HepG2 (cell line): Measurements from ENCODE around the gene KRTCAP3. TPM values are rescaled to one million over a fixed set of nuclear protein-coding genes. Genes with fewer than 3 reads are reported as not detected.

Experiments used
- AKNA ChIP-seq: sonication (generic); formaldehyde crosslinking; IDR thresholded peaks from 2 replicates; pipeline ENCODE4 v1.4.0; 2020; ENCODE audit warnings: missing genetic modification reagents, borderline replicate concordance
- CBFB ChIP-seq: sonication (generic); formaldehyde crosslinking; IDR thresholded peaks from 2 replicates; pipeline ENCODE4 v1.4.0; 2020; ENCODE audit warnings: missing genetic modification reagents
- CREB1 ChIP-seq, 2 experiments: fragments of 450-650 bp in 1 of 2; IDR thresholded peaks; 2 replicates each; pipeline ENCODE4 v1.6.1; 2016 to 2017; ENCODE audit warnings: control low read depth in 1 of 2, mild to moderate bottlenecking in 1 of 2, missing compliant biosample characterization in 1 of 2, missing genetic modification characterization in 1 of 2
- DNMT3B ChIP-seq: conservative IDR thresholded peaks from 2 replicates; pipeline ENCODE4 v1.6.1; 2016; ENCODE audit warnings: missing biosample characterization, control low read depth
- E2F2 ChIP-seq: sonication (generic); formaldehyde crosslinking; IDR thresholded peaks from 2 replicates; pipeline ENCODE4 v1.4.0; 2020; ENCODE audit warnings: missing genetic modification reagents, borderline replicate concordance
- E2F5 ChIP-seq: sonication (generic); formaldehyde crosslinking; conservative IDR thresholded peaks from 2 replicates; pipeline ENCODE4 v1.4.0; 2020; ENCODE audit warnings: missing genetic modification reagents
- ELF4 ChIP-seq: sonication (generic); formaldehyde crosslinking; IDR thresholded peaks from 2 replicates; pipeline ENCODE4 v1.5.0; 2020; ENCODE audit warnings: missing genetic modification reagents, mild to moderate bottlenecking, moderate library complexity, borderline replicate concordance
- FOXK2 ChIP-seq: fragments of 450-650 bp; IDR thresholded peaks from 2 replicates; pipeline ENCODE4 v1.6.1; 2016
- GZF1 ChIP-seq: sonication (generic); formaldehyde crosslinking; IDR thresholded peaks from 2 replicates; pipeline ENCODE4 v1.5.1; 2020; ENCODE audit warnings: mild to moderate bottlenecking, missing genetic modification reagents
- JUNB ChIP-seq: sonication (generic); formaldehyde crosslinking; IDR thresholded peaks from 2 replicates; pipeline ENCODE4 v1.8.0; 2022; ENCODE audit warnings: missing genetic modification reagents, mild to moderate bottlenecking, borderline replicate concordance
- NFE2L1 ChIP-seq: sonication (generic); formaldehyde crosslinking; IDR thresholded peaks from 2 replicates; pipeline ENCODE4 v1.4.0; 2020; ENCODE audit warnings: missing genetic modification reagents, mild to moderate bottlenecking, borderline replicate concordance
- RNF2 ChIP-seq: fragments of 450-650 bp; conservative IDR thresholded peaks from 2 replicates; pipeline ENCODE4 v1.6.1; 2016; ENCODE audit warnings: low read depth
- SP4 ChIP-seq: sonication (generic); formaldehyde crosslinking; IDR thresholded peaks from 2 replicates; pipeline ENCODE4 v1.8.1; 2023; ENCODE audit warnings: mild to moderate bottlenecking, missing genetic modification reagents
- YEATS4 ChIP-seq: sonication (generic); formaldehyde crosslinking; IDR thresholded peaks from 2 replicates; pipeline ENCODE4 v1.4.0; 2020; ENCODE audit warnings: missing genetic modification reagents, borderline replicate concordance
- ZNF383 ChIP-seq: sonication (generic); formaldehyde crosslinking; IDR thresholded peaks from 2 replicates; pipeline ENCODE4 v1.4.0; 2020; ENCODE audit warnings: missing genetic modification reagents, mild to moderate bottlenecking, borderline replicate concordance
- ZNF530 ChIP-seq: sonication (generic); formaldehyde crosslinking; IDR thresholded peaks from 2 replicates; pipeline ENCODE4 v1.5.0; 2020; ENCODE audit warnings: low read depth, mild to moderate bottlenecking, missing genetic modification reagents
- ZNF564 ChIP-seq: sonication (generic); formaldehyde crosslinking; IDR thresholded peaks from 2 replicates; pipeline ENCODE4 v1.8.1; 2023; ENCODE audit warnings: mild to moderate bottlenecking, missing genetic modification reagents
- ZNF598 ChIP-seq: sonication (generic); formaldehyde crosslinking; IDR thresholded peaks from 2 replicates; pipeline ENCODE4 v1.5.1; 2020; ENCODE audit warnings: mild to moderate bottlenecking, missing genetic modification reagents, borderline replicate concordance
- ZNF629 ChIP-seq: sonication (generic); formaldehyde crosslinking; conservative IDR thresholded peaks from 2 replicates; pipeline ENCODE4 v1.5.0; 2020; ENCODE audit warnings: missing genetic modification reagents
- ZNF704 ChIP-seq: sonication (generic); formaldehyde crosslinking; IDR thresholded peaks from 2 replicates; pipeline ENCODE4 v1.8.1; 2023; ENCODE audit warnings: mild to moderate bottlenecking, inconsistent platforms, moderate library complexity, missing genetic modification reagents, borderline replicate concordance
- polyA plus RNA-seq, 8 experiments: library from polyadenylated mRNA; depleted of rRNA in 3 of 8; stranded (reverse) in 7 of 8; unstranded in 1 of 8; fragments of >200 nt; fragmentation: Illumina TruSeq in 4 of 8; extraction: Trizol in 4 of 8; gene quantifications; 2 replicates each; pipeline versions ENCODE4 v1.2.1 to v1.2.3, GENCODE V29; 2011 to 2016; ENCODE audit warnings: low read depth in 4 of 8, missing spikeins in 1 of 8, mixed read lengths in 1 of 8; ENCODE audit not compliant: insufficient read depth in 1 of 8
- total RNA-seq, 5 experiments: library from RNA; depleted of rRNA; stranded (reverse); fragments of >200 nt; fragmentation: Illumina TruSeq; extraction: Trizol; gene quantifications; 2 replicates each; pipeline ENCODE4 v1.2.3, GENCODE V29; 2016; ENCODE audit warnings: low read depth in 1 of 5

KRTCAP3 gene
- total and polyA plus RNA-seq, 2 of the 13 experiments (the other 11 are each of a cell fraction or from before 2014, with no cell fraction given), result 2.1 to 4.5 TPM

- TF ChIP-seq NFE2L1 (CRISPR knock-in tag), result no peak
- TF ChIP-seq ZNF383, result no peak
- TF ChIP-seq E2F2 (CRISPR knock-in tag), result 0 out of 2 replicates have a peak, but pooled peaks have one; percentile 86
- TF ChIP-seq GZF1, result no peak; the same call in 1 of the 2 replicates
- TF ChIP-seq YEATS4 (CRISPR knock-in tag), result peak; percentile 86
- peak; percentile 80; the same call in 1 of the 2 replicates for TF ChIP-seq ZNF564 (CRISPR knock-in tag)
- TF ChIP-seq RNF2, result no peak; the same call in 1 of the 2 replicates
- no peak for TF ChIP-seq SP4
- peak; percentile 87 for TF ChIP-seq E2F5 (CRISPR knock-in tag)
- peak; percentile 65; the same call in 1 of the 2 replicates for TF ChIP-seq AKNA (CRISPR knock-in tag)
- TF ChIP-seq FOXK2, result no peak
- TF ChIP-seq CBFB (CRISPR knock-in tag), result no peak
- TF ChIP-seq JUNB (CRISPR knock-in tag), result no peak
- no peak for TF ChIP-seq DNMT3B
- TF ChIP-seq ZNF530 (CRISPR knock-in tag), result no peak
- TF ChIP-seq ZNF629 (CRISPR knock-in tag), result 0 out of 2 replicates have a peak, but pooled peaks have one; percentile 50
- no peak for TF ChIP-seq ELF4 (CRISPR knock-in tag)
- 0 out of 2 replicates have a peak, but pooled peaks have one; percentile 23 for TF ChIP-seq CREB1 (IDR thresholded peaks at IDR 0.05)
- TF ChIP-seq CREB1 (CRISPR knock-in tag; IDR thresholded peaks at IDR 0.05), result no peak
- no peak; the same call in 1 of the 2 replicates for TF ChIP-seq ZNF704 (CRISPR knock-in tag)
- no peak; the same call in 1 of the 2 replicates for TF ChIP-seq ZNF598 (CRISPR knock-in tag)
These were observed 13.1 kb upstream of the KRTCAP3 start (continued) for GRCh38 chr2:27428978-27429541.
